Ishikawa (cell line): ENCODE measurements around the gene INSIG1.

ENCODE experiments used
- CEBPB ChIP-seq: IDR thresholded peaks from 2 replicates; pipeline ENCODE4 v1.6.1; 2012
- CREB1 ChIP-seq: IDR thresholded peaks from 2 replicates; pipeline ENCODE4 v1.6.1; 2012; ENCODE audit warnings: low read depth
- EGR1 ChIP-seq: IDR thresholded peaks from 2 replicates; pipeline ENCODE4 v1.6.1; 2012
- EP300 ChIP-seq: IDR thresholded peaks from 2 replicates; pipeline ENCODE4 v1.6.1; 2012; ENCODE audit warnings: borderline replicate concordance
- FOXM1 ChIP-seq: IDR thresholded peaks from 2 replicates; pipeline ENCODE4 v1.6.1; 2012; ENCODE audit warnings: low read depth, borderline replicate concordance
- MAX ChIP-seq: IDR thresholded peaks from 2 replicates; pipeline ENCODE4 v1.6.1; 2012
- NFIC ChIP-seq: IDR thresholded peaks from 2 replicates; pipeline ENCODE4 v1.6.1; 2012
- RAD21 ChIP-seq: IDR thresholded peaks from 2 replicates; pipeline ENCODE4 v1.6.1; 2012; ENCODE audit warnings: low read depth
- REST ChIP-seq: IDR thresholded peaks from 2 replicates; pipeline ENCODE4 v1.6.1; 2012; ENCODE audit warnings: low read depth, mild to moderate bottlenecking
- TAF1 ChIP-seq: IDR thresholded peaks from 2 replicates; pipeline ENCODE4 v1.6.1; 2012; ENCODE audit warnings: low read depth, mild to moderate bottlenecking
- TCF12 ChIP-seq: IDR thresholded peaks from 2 replicates; pipeline ENCODE4 v1.6.1; 2012; ENCODE audit warnings: low read depth
- TEAD4 ChIP-seq: IDR thresholded peaks from 2 replicates; pipeline ENCODE4 v1.6.1; 2012
- USF1 ChIP-seq: IDR thresholded peaks from 2 replicates; pipeline ENCODE4 v1.6.1; 2012
- YY1 ChIP-seq: IDR thresholded peaks from 2 replicates; pipeline ENCODE4 v1.6.1; 2012; ENCODE audit warnings: low read depth
- ZBTB7A ChIP-seq: IDR thresholded peaks from 2 replicates; pipeline ENCODE4 v1.6.1; 2012; ENCODE audit warnings: low read depth

The INSIG1 gene

DNA sequence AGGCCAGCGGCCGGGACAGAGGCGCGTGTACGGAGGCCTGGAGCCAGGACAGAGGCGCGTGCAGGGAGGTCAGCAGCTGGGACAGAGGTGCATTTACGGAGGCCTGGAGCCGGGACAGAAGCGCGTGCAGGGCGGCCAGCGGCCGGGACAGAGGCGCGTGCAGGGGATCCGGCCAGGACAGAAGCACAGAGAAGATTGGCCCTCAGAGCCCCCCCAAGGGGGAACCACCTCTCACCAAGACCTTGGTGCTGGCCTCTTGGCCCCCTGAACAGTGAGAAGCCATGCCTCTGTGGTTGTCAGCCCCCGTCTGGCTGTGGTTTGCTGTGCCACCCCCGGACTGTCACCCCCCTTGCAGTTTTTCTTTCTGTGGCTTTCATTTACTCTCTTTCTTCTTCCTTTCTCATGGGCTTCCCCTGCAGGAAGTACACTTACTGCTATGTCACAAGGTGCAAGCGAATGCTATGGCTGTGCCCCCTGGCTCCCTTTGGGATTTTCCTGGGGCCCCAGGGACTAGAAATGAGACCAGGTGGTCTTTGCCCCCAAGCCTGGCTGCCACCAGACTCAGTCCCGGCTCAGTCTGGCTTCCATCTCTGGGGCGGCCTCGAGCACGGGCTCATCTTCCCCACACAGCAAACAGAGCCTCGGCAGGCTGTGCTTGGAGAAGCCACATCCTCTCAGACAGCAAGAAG lies 41.1 kb downstream of the INSIG1 start:
- TF ChIP-seq TAF1, result no peak
- TF ChIP-seq EGR1, result no peak
- TF ChIP-seq USF1, result no peak
- no peak for TF ChIP-seq TEAD4
- no peak for TF ChIP-seq NFIC
- TF ChIP-seq ZBTB7A, result no peak
- TF ChIP-seq MAX, result no peak
- no peak for TF ChIP-seq RAD21
- no peak for TF ChIP-seq REST
- TF ChIP-seq CEBPB, result no peak
- TF ChIP-seq EP300, result no peak
- TF ChIP-seq YY1, result no peak
- TF ChIP-seq TCF12, result no peak
- TF ChIP-seq FOXM1, result no peak
- no peak for TF ChIP-seq CREB1

GRCh38 chr7:155339474-155339873 lies 41.8 kb downstream of the INSIG1 start:
- TF ChIP-seq CREB1 (no peak), YY1 (no peak), USF1 (no peak), RAD21 (no peak), TEAD4 (no peak), CEBPB (no peak), REST (no peak), EGR1 (no peak), FOXM1 (no peak), ZBTB7A (no peak), EP300 (no peak), TAF1 (no peak), NFIC (no peak), MAX (no peak), TCF12 (no peak)

- TF ChIP-seq ZBTB7A (no peak), CEBPB (no peak), TEAD4 (no peak)
Observed at GRCh38 chr7:155340071-155340531, 42.4 kb downstream of the INSIG1 start.

GRCh38 chr7:155340721-155341120 lies 43.0 kb downstream of the INSIG1 start:
- no peak for TF ChIP-seq USF1
- TF ChIP-seq FOXM1, result no peak
- no peak for TF ChIP-seq RAD21
- TF ChIP-seq ZBTB7A, result no peak

- no peak for TF ChIP-seq TAF1
- no peak for TF ChIP-seq REST
- 0 out of 2 replicates have a peak, but pooled peaks have one; percentile 15 for TF ChIP-seq TCF12
Observed at GRCh38 chr7:155341463-155341983, 43.8 kb downstream of the INSIG1 start.
